ENCODE data around the gene MRPL37.

MRPL37 gene

DNA sequence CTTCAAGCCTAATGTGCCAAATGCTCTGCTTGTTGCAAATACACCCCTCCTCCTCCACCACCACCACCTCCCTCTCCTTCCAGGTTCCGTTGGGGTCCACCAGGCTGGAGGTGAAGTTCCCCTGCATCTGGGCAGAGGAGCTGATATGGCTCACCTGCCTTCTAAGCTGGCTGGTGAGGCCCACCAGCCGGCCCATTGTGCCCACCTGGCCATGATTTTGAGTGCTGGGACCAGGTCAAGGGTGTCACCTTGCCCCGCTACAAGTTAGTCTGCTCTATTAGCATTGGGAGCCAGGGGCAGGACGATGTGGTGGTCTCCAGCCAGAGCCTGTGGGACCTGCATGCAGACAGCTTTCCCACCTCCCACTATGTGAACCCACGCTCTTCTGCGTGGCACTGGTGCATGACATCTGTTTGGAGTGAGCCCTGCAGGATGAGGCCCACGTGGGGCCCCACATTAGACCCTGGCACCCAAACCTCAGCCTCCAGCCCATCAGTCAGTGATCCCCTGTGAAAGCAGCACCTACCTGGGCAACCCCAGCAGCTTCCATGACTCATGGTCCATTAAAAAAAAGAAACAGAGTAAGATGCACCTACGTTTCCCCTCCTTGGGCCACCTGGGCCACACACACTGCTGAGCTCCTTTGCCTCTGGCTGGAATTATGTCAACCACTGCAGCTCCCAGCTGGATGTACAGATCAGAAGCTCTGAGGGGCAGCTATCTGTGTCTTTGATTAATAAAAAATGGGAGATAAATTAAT lies 31.6 kb upstream of the MRPL37 start:
- H3K4me1 ChIP-seq (ENCODE audit: insufficient read depth, low read length, severe bottlenecking), result no peaks in the 10 kb centered on the region
- H3K9me3 ChIP-seq (ENCODE audit: low read length), result no peaks in the 10 kb centered on the region
- TF ChIP-seq, protein P1, sequence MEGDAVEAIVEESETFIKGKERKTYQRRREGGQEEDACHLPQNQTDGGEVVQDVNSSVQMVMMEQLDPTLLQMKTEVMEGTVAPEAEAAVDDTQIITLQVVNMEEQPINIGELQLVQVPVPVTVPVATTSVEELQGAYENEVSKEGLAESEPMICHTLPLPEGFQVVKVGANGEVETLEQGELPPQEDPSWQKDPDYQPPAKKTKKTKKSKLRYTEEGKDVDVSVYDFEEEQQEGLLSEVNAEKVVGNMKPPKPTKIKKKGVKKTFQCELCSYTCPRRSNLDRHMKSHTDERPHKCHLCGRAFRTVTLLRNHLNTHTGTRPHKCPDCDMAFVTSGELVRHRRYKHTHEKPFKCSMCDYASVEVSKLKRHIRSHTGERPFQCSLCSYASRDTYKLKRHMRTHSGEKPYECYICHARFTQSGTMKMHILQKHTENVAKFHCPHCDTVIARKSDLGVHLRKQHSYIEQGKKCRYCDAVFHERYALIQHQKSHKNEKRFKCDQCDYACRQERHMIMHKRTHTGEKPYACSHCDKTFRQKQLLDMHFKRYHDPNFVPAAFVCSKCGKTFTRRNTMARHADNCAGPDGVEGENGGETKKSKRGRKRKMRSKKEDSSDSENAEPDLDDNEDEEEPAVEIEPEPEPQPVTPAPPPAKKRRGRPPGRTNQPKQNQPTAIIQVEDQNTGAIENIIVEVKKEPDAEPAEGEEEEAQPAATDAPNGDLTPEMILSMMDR (IDR thresholded peaks at IDR 0.05; ENCODE audit: low read length), result no peak
- H3K27ac ChIP-seq (ENCODE audit: low read depth, low read length, poor library complexity, severe bottlenecking), result no peak overlapping the region
- no peak overlapping the region for H3K4me2 ChIP-seq (ENCODE audit: low read length)
- no peak overlapping the region for H2AFZ ChIP-seq (ENCODE audit: low read length)
- no peaks in the 10 kb centered on the region for H4K20me1 ChIP-seq (ENCODE audit: insufficient read depth, low read length)
- no peaks in the 10 kb centered on the region for H3K9me2 ChIP-seq (ENCODE audit: low read depth, low read length)
- no peaks in the 10 kb centered on the region for H3F3A ChIP-seq (ENCODE audit: insufficient read depth, low read length)
- H3K36me3 ChIP-seq (ENCODE audit: insufficient read depth, low read length), result no peaks in the 10 kb centered on the region
- no peak overlapping the region for H3K4me3 ChIP-seq (ENCODE audit: low read depth, low read length, poor library complexity, severe bottlenecking)
- no peaks in the 10 kb centered on the region for H3K79me2 ChIP-seq (ENCODE audit: insufficient read depth, low read length)
- H3K9ac ChIP-seq (ENCODE audit: low read length), result no peak overlapping the region
- no peaks in the 10 kb centered on the region for H3K27me3 ChIP-seq (ENCODE audit: insufficient read depth, low read length)

- H3K9me2 ChIP-seq (ENCODE audit: low read depth, low read length), result no peaks in the 10 kb centered on the region
- no peak for TF ChIP-seq EZH2 (IDR thresholded peaks at IDR 0.05; ENCODE audit: borderline replicate concordance, low read length)
- TF ChIP-seq, protein P1 (IDR thresholded peaks at IDR 0.05; ENCODE audit: low read length), result no peak
- no peaks in the 10 kb centered on the region for H3K27me3 ChIP-seq (ENCODE audit: insufficient read depth, low read length)
- no peaks in the 10 kb centered on the region for H3K79me2 ChIP-seq (ENCODE audit: insufficient read depth, low read length)
- H4K20me1 ChIP-seq (ENCODE audit: insufficient read depth, low read length), result no peaks in the 10 kb centered on the region
- no peaks in the 10 kb centered on the region for H3K9me3 ChIP-seq (ENCODE audit: low read length)
- no peaks in the 10 kb centered on the region for H3K4me1 ChIP-seq (ENCODE audit: insufficient read depth, low read length, severe bottlenecking)
- H3K4me2 ChIP-seq (ENCODE audit: low read length), result no peak overlapping the region
- no peaks in the 10 kb centered on the region for H3F3A ChIP-seq (ENCODE audit: insufficient read depth, low read length)
- H2AFZ ChIP-seq (ENCODE audit: low read length), result no peak overlapping the region
- no peaks in the 10 kb centered on the region for H3K36me3 ChIP-seq (ENCODE audit: insufficient read depth, low read length)
- no peak overlapping the region for H3K4me3 ChIP-seq (ENCODE audit: low read depth, low read length, poor library complexity, severe bottlenecking)
- no peak overlapping the region for H3K27ac ChIP-seq (ENCODE audit: low read depth, low read length, poor library complexity, severe bottlenecking)
- H3K9ac ChIP-seq (ENCODE audit: low read length), result no peak overlapping the region
Observed at GRCh38 chr1:54169068-54169467, 30.9 kb upstream of the MRPL37 start.

DNA sequence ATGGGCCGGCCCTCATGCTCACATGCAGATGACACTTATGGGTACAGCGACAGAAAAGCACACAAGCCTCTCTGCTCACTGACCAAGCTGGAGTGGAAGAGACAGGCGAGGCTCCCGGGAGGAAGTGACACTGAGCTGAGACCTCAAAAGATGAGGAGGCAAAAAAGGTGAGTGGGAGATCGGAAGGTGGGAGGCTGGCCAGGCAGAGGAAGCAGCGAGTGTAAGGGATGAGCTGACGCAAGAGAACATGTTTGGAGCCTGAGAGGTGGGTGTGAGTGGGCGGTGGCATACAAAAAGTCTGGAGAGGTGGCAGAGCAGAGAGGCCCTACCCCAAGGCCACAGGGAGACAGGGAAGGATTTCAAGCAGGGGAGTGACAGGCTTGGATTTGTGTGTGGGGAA lies 29.0 kb upstream of the MRPL37 start:
- Histone ChIP-seq H3K27ac (ENCODE audit: low read depth, low read length, poor library complexity, severe bottlenecking) (no peak overlapping the region), H3K9me2 (ENCODE audit: low read depth, low read length) (no peaks in the 10 kb centered on the region), H4K20me1 (ENCODE audit: insufficient read depth, low read length) (no peaks in the 10 kb centered on the region), H2AFZ (ENCODE audit: low read length) (no peak overlapping the region), H3K79me2 (ENCODE audit: insufficient read depth, low read length) (no peaks in the 10 kb centered on the region), H3K36me3 (ENCODE audit: insufficient read depth, low read length) (no peaks in the 10 kb centered on the region), H3F3A (ENCODE audit: insufficient read depth, low read length) (no peaks in the 10 kb centered on the region), H3K4me3 (ENCODE audit: low read depth, low read length, poor library complexity, severe bottlenecking) (no peak overlapping the region), H3K9me3 (ENCODE audit: low read length) (no peaks in the 10 kb centered on the region), H3K27me3 (ENCODE audit: insufficient read depth, low read length) (no peaks in the 10 kb centered on the region), H3K4me2 (ENCODE audit: low read length) (no peak overlapping the region), H3K9ac (ENCODE audit: low read length) (no peak overlapping the region), H3K4me1 (ENCODE audit: insufficient read depth, low read length, severe bottlenecking) (no peaks in the 10 kb centered on the region)
- TF ChIP-seq EZH2 (IDR thresholded peaks at IDR 0.05; ENCODE audit: borderline replicate concordance, low read length), result no peak
- TF ChIP-seq, protein P1 (IDR thresholded peaks at IDR 0.05; ENCODE audit: low read length), result no peak
